ENCODE measurements around the gene SVEP1. TPM values are rescaled to one million over a fixed set of nuclear protein-coding genes. Genes with fewer than 3 reads are reported as not detected.

The SVEP1 gene
- total and polyA plus RNA-seq, 9 donors = 13.7 to 35.3 (median 24.8) TPM

GRCh38 chr9:110356639-110357395, 222.7 kb downstream of the SVEP1 start:
- H3K9me3 ChIP-seq (replicated peaks; ENCODE audit: control insufficient read depth, low read depth, low read length) = no peaks in the 10 kb centered on the region
- no peaks in the 10 kb centered on the region for H3K36me3 ChIP-seq (ENCODE audit: control insufficient read depth, insufficient read depth, low read length)
- no peak for DNase-seq
- no peak overlapping the region for H3K27ac ChIP-seq (ENCODE audit: low read length)
- H3K4me3 ChIP-seq (ENCODE audit: low read length) = no peak overlapping the region
- H3K4me1 ChIP-seq (ENCODE audit: control insufficient read depth, insufficient read depth, low read length) = no peaks in the 10 kb centered on the region
- WGBS (ENCODE audit: insufficient coverage) = no CpG with 5 or more reads among the region's 4 CpGs
- no peaks in the 10 kb centered on the region for H3K27me3 ChIP-seq (ENCODE audit: control insufficient read depth, insufficient read depth, low read length)

GRCh38 chr9:110355911-110356310, 223.6 kb downstream of the SVEP1 start:
- Histone ChIP-seq H3K27ac (ENCODE audit: low read length) (no peak overlapping the region), H3K4me3 (ENCODE audit: low read length) (no peak overlapping the region), H3K36me3 (ENCODE audit: control insufficient read depth, insufficient read depth, low read length) (no peaks in the 10 kb centered on the region), H3K9me3 (replicated peaks; ENCODE audit: control insufficient read depth, low read depth, low read length) (no peaks in the 10 kb centered on the region), H3K4me1 (ENCODE audit: control insufficient read depth, insufficient read depth, low read length) (no peaks in the 10 kb centered on the region), H3K27me3 (ENCODE audit: control insufficient read depth, insufficient read depth, low read length) (no peaks in the 10 kb centered on the region)
- WGBS (ENCODE audit: insufficient coverage) = no CpG with 5 or more reads among the region's 2 CpGs
- no peak for DNase-seq

GRCh38 chr9:110351009-110351467, 228.5 kb downstream of the SVEP1 start:
- no peaks in the 10 kb centered on the region for H3K27me3 ChIP-seq (ENCODE audit: control insufficient read depth, insufficient read depth, low read length)
- H3K27ac ChIP-seq (ENCODE audit: low read length) = no peak overlapping the region
- DNase-seq = no peak
- H3K36me3 ChIP-seq (ENCODE audit: control insufficient read depth, insufficient read depth, low read length) = no peaks in the 10 kb centered on the region
- H3K4me1 ChIP-seq (ENCODE audit: control insufficient read depth, insufficient read depth, low read length) = no peaks in the 10 kb centered on the region
- no CpG with 5 or more reads among the region's 1 CpG for WGBS (ENCODE audit: insufficient coverage)
- no peak overlapping the region for H3K4me3 ChIP-seq (ENCODE audit: low read length)
- no peaks in the 10 kb centered on the region for H3K9me3 ChIP-seq (replicated peaks; ENCODE audit: control insufficient read depth, low read depth, low read length)

- Histone ChIP-seq H3K9me3 (replicated peaks; ENCODE audit: control insufficient read depth, low read depth, low read length) (no peaks in the 10 kb centered on the region), H3K27ac (ENCODE audit: low read length) (no peak overlapping the region), H3K4me3 (ENCODE audit: low read length) (no peak overlapping the region), H3K4me1 (ENCODE audit: control insufficient read depth, insufficient read depth, low read length) (no peaks in the 10 kb centered on the region), H3K36me3 (ENCODE audit: control insufficient read depth, insufficient read depth, low read length) (no peaks in the 10 kb centered on the region), H3K27me3 (ENCODE audit: control insufficient read depth, insufficient read depth, low read length) (no peaks in the 10 kb centered on the region)
- WGBS (ENCODE audit: insufficient coverage) = no CpG with 5 or more reads among the region's 3 CpGs
- no peak for DNase-seq
Observed at GRCh38 chr9:110346325-110346724, 233.2 kb downstream of the SVEP1 start.

GRCh38 chr9:110344821-110345220, 234.7 kb downstream of the SVEP1 start:
- no CpG with 5 or more reads among the region's 6 CpGs for WGBS (ENCODE audit: insufficient coverage)
- DNase-seq = no peak
- Histone ChIP-seq H3K9me3 (replicated peaks; ENCODE audit: control insufficient read depth, low read depth, low read length) (no peaks in the 10 kb centered on the region), H3K4me3 (ENCODE audit: low read length) (no peak overlapping the region), H3K27ac (ENCODE audit: low read length) (no peak overlapping the region), H3K27me3 (ENCODE audit: control insufficient read depth, insufficient read depth, low read length) (no peaks in the 10 kb centered on the region), H3K36me3 (ENCODE audit: control insufficient read depth, insufficient read depth, low read length) (no peaks in the 10 kb centered on the region), H3K4me1 (ENCODE audit: control insufficient read depth, insufficient read depth, low read length) (no peaks in the 10 kb centered on the region)

- H3K27ac ChIP-seq (ENCODE audit: low read length) = no peak overlapping the region
- H3K36me3 ChIP-seq (ENCODE audit: control insufficient read depth, insufficient read depth, low read length) = no peaks in the 10 kb centered on the region
- no peaks in the 10 kb centered on the region for H3K9me3 ChIP-seq (replicated peaks; ENCODE audit: control insufficient read depth, low read depth, low read length)
- DNase-seq = peak; percentile 48
- 45% methylated on average over 2 of the region's 5 CpGs for WGBS (ENCODE audit: insufficient coverage)
- H3K4me3 ChIP-seq (ENCODE audit: low read length) = no peak overlapping the region
- H3K4me1 ChIP-seq (ENCODE audit: control insufficient read depth, insufficient read depth, low read length) = no peaks in the 10 kb centered on the region
- H3K27me3 ChIP-seq (ENCODE audit: control insufficient read depth, insufficient read depth, low read length) = no peaks in the 10 kb centered on the region
Observed at GRCh38 chr9:110343551-110343950, 236.0 kb downstream of the SVEP1 start.

GRCh38 chr9:110340306-110340705, 239.2 kb downstream of the SVEP1 start:
- no peak overlapping the region for H3K4me3 ChIP-seq (ENCODE audit: low read length)
- WGBS (ENCODE audit: insufficient coverage) = no CpG with 5 or more reads among the region's 2 CpGs
- no peaks in the 10 kb centered on the region for H3K27me3 ChIP-seq (ENCODE audit: control insufficient read depth, insufficient read depth, low read length)
- no peak overlapping the region for H3K27ac ChIP-seq (ENCODE audit: low read length)
- no peak for DNase-seq
- H3K4me1 ChIP-seq (ENCODE audit: control insufficient read depth, insufficient read depth, low read length) = no peaks in the 10 kb centered on the region
- no peaks in the 10 kb centered on the region for H3K36me3 ChIP-seq (ENCODE audit: control insufficient read depth, insufficient read depth, low read length)
- no peaks in the 10 kb centered on the region for H3K9me3 ChIP-seq (replicated peaks; ENCODE audit: control insufficient read depth, low read depth, low read length)

- Histone ChIP-seq H3K27me3 (ENCODE audit: control insufficient read depth, insufficient read depth, low read length) (no peaks in the 10 kb centered on the region), H3K4me3 (ENCODE audit: low read length) (no peak overlapping the region), H3K4me1 (ENCODE audit: control insufficient read depth, insufficient read depth, low read length) (no peaks in the 10 kb centered on the region), H3K36me3 (ENCODE audit: control insufficient read depth, insufficient read depth, low read length) (no peaks in the 10 kb centered on the region), H3K27ac (ENCODE audit: low read length) (no peak overlapping the region), H3K9me3 (replicated peaks; ENCODE audit: control insufficient read depth, low read depth, low read length) (no peaks in the 10 kb centered on the region)
- DNase-seq = peak; percentile 20
- no CpG with 5 or more reads among the region's 1 CpG for WGBS (ENCODE audit: insufficient coverage)
Observed at GRCh38 chr9:110338143-110338542, 241.4 kb downstream of the SVEP1 start.

GRCh38 chr9:110337727-110338126, 241.8 kb downstream of the SVEP1 start, which contains the start of gene TXNDC8:
TSS of gene TXNDC8 (minus strand) at chr9:110337863.
- no peaks in the 10 kb centered on the region for H3K27me3 ChIP-seq (ENCODE audit: control insufficient read depth, insufficient read depth, low read length)
- no peak within 1 kb of the TSS for H3K4me3 ChIP-seq (ENCODE audit: low read length)
- H3K27ac ChIP-seq (ENCODE audit: low read length) = peak within 1 kb of the TSS; percentile 25
- H3K9me3 ChIP-seq (replicated peaks; ENCODE audit: control insufficient read depth, low read depth, low read length) = no peaks in the 10 kb centered on the region
- H3K4me1 ChIP-seq (ENCODE audit: control insufficient read depth, insufficient read depth, low read length) = no peaks in the 10 kb centered on the region
- no peaks in the 10 kb centered on the region for H3K36me3 ChIP-seq (ENCODE audit: control insufficient read depth, insufficient read depth, low read length)
- WGBS (ENCODE audit: insufficient coverage) = no CpG with 5 or more reads among the region's 1 CpG
- peak; percentile 48 for DNase-seq

GRCh38 chr9:110336363-110336762, 243.2 kb downstream of the SVEP1 start:
- no peak overlapping the region for H3K4me3 ChIP-seq (ENCODE audit: low read length)
- no CpG with 5 or more reads among the region's 1 CpG for WGBS (ENCODE audit: insufficient coverage)

More at GRCh38 chr9:110336363-110336762, 243.2 kb downstream of the SVEP1 start:
- Histone ChIP-seq H3K36me3 (ENCODE audit: control insufficient read depth, insufficient read depth, low read length) (no peaks in the 10 kb centered on the region), H3K27me3 (ENCODE audit: control insufficient read depth, insufficient read depth, low read length) (no peaks in the 10 kb centered on the region), H3K27ac (ENCODE audit: low read length) (no peak overlapping the region), H3K9me3 (replicated peaks; ENCODE audit: control insufficient read depth, low read depth, low read length) (no peaks in the 10 kb centered on the region), H3K4me1 (ENCODE audit: control insufficient read depth, insufficient read depth, low read length) (no peaks in the 10 kb centered on the region)
- no peak for DNase-seq

Data from muscle of leg (tissue), 11 donors.